Right ventricle myocardium superior (tissue), 1 donor: Measurements from ENCODE around the gene SNCA. TPM values are rescaled to one million over a fixed set of nuclear protein-coding genes. Genes with fewer than 3 reads are reported as not detected.

ENCODE experiments used
- ATAC-seq: fragments of 200-7000 bp; cut with Tn5 transposase; one replicate; pipeline ENCODE4 v1.9.1; 2020; ENCODE audit warnings: mild to moderate bottlenecking; ENCODE audit not compliant: poor library complexity
- DNase-seq: peaks from one replicate; pipeline ENCODE4 v3.0.0-alpha.2; 2020
- intact Hi-C: fragments of 100-400 bp; cut with DNase I; formaldehyde crosslinking; loops from one replicate; pipeline ENCODE4 v1.11.2; 2022
- total RNA-seq: library from RNA; stranded (reverse); fragmentation: NEBNext Ultra II Directional; extraction: Animal tissue kit (Norgen Biotek cat#: 25700); gene quantifications from one replicate; pipeline ENCODE4 v1.2.1, GENCODE V29; 2021
- donor health status: DM: no; HTN: yes; CAD: no; lungs with severe emphysema.

Gene SNCA
- total RNA-seq, 1 donor from 2014 or later: 4.0 TPM

DNA sequence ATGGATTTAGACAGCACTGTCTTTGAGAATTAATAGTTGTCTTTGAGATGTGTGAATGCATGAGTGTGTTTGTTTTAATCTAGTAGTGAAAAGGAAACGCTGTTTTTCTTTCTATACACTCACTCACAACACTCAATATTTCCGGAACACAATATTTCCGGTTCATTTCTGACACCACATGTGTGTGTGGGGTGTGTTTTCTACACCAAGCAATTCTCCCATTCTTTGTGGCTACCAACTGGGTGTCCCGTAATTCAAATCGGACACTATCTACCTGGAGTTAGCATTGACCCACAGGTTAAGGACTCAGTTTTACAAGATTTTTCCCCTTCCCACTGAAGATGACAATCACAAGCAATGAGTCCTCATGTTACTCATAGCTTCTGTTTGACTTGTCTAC lies 113.9 kb downstream of the SNCA start:
- ATAC-seq: no peak
- no peak for DNase-seq
- intact Hi-C loops: no loop called here

- no peak for ATAC-seq
- intact Hi-C loops: no loop called here
- DNase-seq: no peak
These were observed 114.4 kb downstream of the SNCA start for GRCh38 chr4:89722517-89722916.

- DNase-seq (no peak), ATAC-seq (no peak)
- intact Hi-C loops: no loop called here
These were observed 116.0 kb downstream of the SNCA start for GRCh38 chr4:89720981-89721380.

- DNase-seq: no peak
- no peak for ATAC-seq
- intact Hi-C loops: no loop called here
These were observed 117.3 kb downstream of the SNCA start for GRCh38 chr4:89719536-89720090.

- ATAC-seq (no peak), DNase-seq (no peak)
- intact Hi-C loops: no loop called here
These were observed 120.1 kb downstream of the SNCA start for GRCh38 chr4:89716893-89717292.

DNA sequence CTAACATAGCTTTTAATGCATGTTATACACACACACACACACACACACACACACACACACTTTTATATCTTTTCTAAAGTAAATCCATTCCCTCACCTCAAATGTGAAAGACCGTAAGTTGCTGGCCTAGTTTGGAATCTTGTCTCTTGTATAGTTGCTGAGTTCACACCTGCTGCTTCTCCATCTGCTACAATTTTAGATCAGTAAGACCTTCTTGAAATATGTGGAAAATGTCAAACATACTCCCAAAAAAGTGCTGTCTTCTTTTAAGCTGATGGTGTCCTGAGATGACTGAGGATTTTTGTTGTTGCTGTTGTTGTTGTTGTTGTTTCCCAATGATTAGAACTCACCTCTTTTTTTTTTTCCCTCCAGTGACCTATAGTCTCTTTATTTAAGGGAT lies 121.3 kb downstream of the SNCA start:
- ATAC-seq (no peak), DNase-seq (no peak)
- intact Hi-C loops: no loop called here

DNA sequence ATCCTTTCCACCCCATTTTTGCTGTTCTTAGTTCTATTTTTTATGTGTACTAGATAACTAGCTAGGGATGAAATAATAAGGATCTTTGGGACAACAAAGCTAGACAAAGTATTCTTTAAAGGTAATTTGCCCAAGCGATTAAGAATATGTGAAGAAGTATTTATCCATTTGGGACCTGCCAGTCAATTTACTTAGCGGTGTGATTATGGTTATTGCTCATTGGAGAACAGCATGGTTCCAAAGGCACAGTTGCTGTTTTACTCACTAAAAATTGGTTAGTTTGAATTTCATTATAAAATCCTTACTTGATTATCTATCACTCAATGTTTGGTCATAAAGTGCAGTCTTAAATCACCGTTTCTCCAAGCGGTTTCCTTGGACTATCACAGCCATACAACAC lies 124.1 kb downstream of the SNCA start:
- ATAC-seq: no peak
- intact Hi-C loops: no loop called here

DNA sequence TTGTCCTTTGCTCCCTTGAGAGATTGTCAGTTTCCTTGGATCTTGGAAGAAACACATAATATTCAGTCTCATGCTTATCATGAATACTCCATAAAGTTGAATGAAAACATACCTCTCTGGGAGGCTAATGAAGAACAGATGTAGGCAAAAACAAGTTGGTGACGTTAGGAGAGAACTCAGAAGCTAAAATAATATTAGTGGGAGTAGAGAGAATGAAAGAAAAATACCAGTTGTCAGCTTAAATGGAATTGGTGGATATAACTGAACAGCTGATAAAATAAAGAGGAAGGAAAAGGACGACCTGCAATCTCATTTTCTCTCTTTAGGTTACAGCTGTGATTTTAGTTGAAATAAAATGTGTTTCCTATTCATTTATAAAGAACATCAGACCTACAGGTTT lies 124.8 kb downstream of the SNCA start:
- ATAC-seq (no peak), DNase-seq (no peak)
- intact Hi-C loops: no loop called here

More for the DNA sequence above, 124.1 kb downstream of the SNCA start:
- DNase-seq: no peak

GRCh38 chr4:89708903-89709421 lies 128.0 kb downstream of the SNCA start:
- ATAC-seq: no peak
- no peak for DNase-seq
- intact Hi-C loops: no loop called here

DNA sequence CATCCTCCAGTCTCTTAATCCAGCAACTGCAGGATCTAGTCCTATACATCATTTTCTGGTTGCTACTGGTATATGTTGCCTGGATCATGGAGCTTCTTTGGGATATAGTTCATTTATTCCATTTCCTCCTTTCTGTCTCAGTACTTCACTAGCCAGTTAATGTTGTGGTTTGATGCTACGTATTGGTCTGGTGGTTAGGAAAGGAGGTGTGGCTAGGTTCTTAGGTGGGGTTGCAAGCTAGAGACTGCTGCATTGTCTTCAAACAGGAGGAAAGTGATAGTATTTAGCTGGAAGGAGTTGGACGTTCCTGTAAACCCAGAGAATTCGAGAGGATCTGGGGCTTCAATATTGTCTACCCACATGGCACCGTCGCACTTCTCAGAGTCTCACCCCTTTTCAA lies 129.5 kb downstream of the SNCA start:
- DNase-seq: no peak
- intact Hi-C loops: no loop called here
- ATAC-seq: no peak

DNA sequence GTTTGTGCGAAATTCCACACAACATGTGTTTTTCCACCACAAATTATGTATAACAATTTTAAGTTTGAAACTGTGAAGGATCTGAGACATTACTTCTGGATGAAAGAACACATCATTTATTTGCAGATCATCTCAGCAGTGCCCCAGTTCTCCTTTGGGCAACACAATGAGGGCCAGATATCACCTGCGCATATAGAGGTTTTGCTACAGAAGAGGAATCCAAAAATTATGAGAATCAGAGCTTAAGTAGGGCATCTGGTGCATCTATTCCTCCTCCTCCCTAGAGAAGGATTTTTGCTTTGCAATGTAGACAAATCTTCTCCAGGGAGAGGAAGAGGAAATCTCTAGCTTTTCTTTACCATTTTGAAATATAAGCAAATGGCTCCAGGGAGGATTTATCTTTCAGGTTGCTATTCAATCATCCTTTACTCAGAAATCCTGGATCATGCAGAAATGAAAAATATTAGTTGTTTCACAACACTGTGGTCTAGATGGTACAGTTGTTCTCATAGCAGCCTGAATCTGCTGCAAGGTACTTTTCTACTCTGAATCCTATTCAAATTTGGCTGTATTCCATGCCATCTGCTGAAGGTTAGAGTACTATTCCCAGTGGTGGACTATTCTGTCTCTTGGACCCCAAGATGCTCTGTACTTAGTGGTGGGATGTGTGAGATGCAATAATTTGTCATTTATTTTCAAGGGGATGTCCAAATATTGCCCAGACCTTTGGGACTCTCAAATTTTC lies 132.1 kb downstream of the SNCA start:
- ATAC-seq (no peak), DNase-seq (no peak)
- intact Hi-C loops: no loop called here

DNA sequence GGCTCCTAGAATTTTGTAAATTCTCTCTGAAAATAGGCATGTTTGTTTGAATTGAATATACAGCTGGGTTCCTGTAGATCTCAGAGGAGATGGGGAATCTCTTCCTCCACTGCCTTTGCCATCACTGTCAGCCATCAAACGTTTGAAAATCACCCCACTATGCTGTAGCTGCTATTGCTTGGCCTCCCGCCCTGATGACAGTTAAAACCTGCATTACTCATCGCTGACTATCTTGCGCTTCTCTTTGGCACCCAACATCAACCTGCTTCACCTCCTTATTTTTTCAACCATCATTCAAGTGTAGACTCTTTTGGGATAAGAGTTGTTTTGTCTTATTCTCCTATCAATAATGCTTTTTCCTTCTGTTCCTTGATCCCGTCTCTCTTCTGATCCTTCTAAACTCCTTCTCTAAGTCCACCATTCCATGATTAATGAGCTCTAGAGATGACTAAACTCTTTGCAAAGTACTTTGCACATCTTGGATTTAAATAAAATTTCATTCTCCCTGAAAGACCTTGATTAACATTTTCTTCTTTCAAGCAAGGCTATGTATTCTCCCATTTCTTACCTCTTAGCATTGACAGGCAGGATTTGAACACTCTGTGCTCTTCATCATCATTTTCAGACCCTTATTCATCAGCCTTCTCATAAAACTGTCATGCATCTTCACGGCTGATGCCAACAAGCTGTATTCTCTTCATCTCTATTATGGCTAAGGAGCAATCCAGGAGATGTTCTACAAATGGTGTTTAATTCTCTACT lies 133.0 kb downstream of the SNCA start:
- intact Hi-C loops: no loop called here
- DNase-seq (no peak), ATAC-seq (no peak)

GRCh38 chr4:89700766-89701423 lies 136.1 kb downstream of the SNCA start:
- intact Hi-C loops: no loop called here
- DNase-seq (no peak), ATAC-seq (no peak)

- ATAC-seq: no peak
- intact Hi-C loops: no loop called here
- DNase-seq: no peak
These were observed 151.3 kb downstream of the SNCA start for GRCh38 chr4:89685690-89686089.

DNA sequence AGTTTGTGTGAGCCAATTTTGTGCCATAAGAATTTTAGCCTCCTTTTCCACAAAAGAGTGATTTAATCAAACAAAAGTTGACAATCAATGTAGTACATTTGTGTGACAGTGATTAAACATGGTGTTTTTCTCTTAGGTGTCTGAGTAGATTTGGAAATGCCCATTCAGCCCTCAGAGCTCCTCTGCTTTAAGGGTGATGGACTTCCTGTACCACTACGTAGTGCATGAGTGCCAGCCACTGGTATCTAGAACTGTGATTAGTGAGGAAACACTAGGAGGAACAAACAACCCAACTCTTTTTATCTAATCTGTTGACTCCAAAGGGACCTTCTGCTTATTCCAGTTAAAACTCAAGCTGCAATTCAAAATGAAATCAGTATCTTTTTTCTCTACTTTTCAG lies 151.7 kb downstream of the SNCA start:
- ATAC-seq: no peak
- intact Hi-C loops: no loop called here
- DNase-seq: no peak

DNA sequence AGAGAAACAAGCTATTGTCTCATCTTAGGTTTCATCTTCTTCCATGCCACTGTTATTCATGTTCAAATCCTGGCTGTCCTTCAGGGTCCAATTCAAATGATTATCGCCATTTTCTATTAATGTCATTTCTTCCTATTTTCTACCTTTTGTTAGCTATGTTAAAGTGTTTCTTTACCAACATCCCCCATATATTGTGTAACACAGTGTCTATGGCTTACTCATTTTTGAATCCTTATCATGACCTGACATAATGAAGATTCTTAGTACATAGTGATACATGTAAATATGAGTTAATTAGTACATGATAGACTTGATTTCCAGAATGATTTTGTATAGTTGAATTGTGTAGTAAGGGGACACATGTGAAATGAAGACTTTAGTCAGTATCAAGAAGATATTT lies 152.4 kb downstream of the SNCA start:
- ATAC-seq: no peak
- DNase-seq: no peak
- intact Hi-C loops: no loop called here

DNA sequence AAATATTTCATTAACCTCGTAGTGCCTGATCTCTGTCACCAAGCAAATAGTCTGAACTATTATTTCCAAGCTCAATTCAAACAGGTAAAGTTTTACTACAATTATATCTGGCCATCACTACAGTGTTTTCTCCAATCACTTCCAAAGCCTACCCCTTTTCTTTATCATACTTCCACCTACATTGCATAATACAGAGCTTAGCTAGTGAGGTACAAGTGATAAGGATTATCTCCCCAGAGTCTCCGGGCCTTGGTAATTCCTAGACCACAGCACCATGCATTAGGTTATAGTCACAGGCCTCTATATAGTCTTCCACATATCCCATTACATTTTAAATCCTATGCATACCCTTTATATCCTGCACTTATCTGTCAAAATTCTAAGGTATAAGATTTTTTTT lies 154.2 kb downstream of the SNCA start:
- intact Hi-C loops: no loop called here
- DNase-seq (no peak), ATAC-seq (no peak)

DNA sequence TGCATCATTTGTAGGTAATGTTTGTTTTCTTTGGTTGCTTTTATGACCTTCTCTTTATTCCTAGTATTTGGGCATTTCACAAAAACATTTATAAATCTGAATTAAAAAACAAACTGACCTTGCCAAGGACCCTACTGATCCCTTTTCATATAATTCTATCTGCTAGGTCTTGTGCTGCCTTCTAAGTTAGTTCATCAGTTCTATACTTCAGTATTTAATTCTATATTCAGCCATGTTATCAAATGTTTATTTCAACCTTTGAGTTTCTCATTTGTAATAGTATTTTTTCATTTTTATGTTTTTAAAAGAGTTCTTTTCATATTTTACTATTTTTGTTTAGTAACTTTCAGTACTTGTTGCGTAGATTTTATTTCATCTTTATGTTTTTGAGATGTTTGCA lies 155.3 kb downstream of the SNCA start:
- intact Hi-C loops: no loop called here
- ATAC-seq (no peak), DNase-seq (no peak)

- DNase-seq: no peak
- intact Hi-C loops: no loop called here
- no peak for ATAC-seq
These were observed 155.7 kb downstream of the SNCA start for GRCh38 chr4:89681219-89681618.
